Breast epithelium (tissue), 3 donors: ENCODE measurements around the gene TANC1.

ENCODE experiments used
- POLR2A ChIP-seq: fragments of 450-650 bp; IDR thresholded peaks from one replicate; pipeline ENCODE4 v1.6.1; 2016; ENCODE audit warnings: antibody characterized with exemption, mild to moderate bottlenecking, moderate library complexity
- POLR2AphosphoS5 ChIP-seq, 3 donors: sonication (generic); formaldehyde crosslinking; IDR thresholded peaks; one replicate each; pipeline ENCODE4 v1.6.1; 2017; ENCODE audit warnings: antibody characterized with exemption in 3 of 3
- TF ChIP-seq, protein P1 (sequence below), 3 donors: fragments of 450-650 bp; IDR thresholded peaks; one replicate each; pipeline ENCODE4 v1.5.1; 2016 to 2017; ENCODE audit warnings: antibody characterized with exemption in 3 of 3, mild to moderate bottlenecking in 3 of 3, moderate library complexity in 3 of 3

- TF ChIP-seq POLR2AphosphoS5 (IDR thresholded peaks at IDR 0.05): no peak
- TF ChIP-seq, protein P1, sequence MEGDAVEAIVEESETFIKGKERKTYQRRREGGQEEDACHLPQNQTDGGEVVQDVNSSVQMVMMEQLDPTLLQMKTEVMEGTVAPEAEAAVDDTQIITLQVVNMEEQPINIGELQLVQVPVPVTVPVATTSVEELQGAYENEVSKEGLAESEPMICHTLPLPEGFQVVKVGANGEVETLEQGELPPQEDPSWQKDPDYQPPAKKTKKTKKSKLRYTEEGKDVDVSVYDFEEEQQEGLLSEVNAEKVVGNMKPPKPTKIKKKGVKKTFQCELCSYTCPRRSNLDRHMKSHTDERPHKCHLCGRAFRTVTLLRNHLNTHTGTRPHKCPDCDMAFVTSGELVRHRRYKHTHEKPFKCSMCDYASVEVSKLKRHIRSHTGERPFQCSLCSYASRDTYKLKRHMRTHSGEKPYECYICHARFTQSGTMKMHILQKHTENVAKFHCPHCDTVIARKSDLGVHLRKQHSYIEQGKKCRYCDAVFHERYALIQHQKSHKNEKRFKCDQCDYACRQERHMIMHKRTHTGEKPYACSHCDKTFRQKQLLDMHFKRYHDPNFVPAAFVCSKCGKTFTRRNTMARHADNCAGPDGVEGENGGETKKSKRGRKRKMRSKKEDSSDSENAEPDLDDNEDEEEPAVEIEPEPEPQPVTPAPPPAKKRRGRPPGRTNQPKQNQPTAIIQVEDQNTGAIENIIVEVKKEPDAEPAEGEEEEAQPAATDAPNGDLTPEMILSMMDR (IDR thresholded peaks at IDR 0.05): no peak
- no peak for TF ChIP-seq POLR2A
These were observed 185.9 kb downstream of the TANC1 start for GRCh38 chr2:159154366-159154765.
